ENCODE measurements around the gene MAML3.

Gene MAML3

DNA sequence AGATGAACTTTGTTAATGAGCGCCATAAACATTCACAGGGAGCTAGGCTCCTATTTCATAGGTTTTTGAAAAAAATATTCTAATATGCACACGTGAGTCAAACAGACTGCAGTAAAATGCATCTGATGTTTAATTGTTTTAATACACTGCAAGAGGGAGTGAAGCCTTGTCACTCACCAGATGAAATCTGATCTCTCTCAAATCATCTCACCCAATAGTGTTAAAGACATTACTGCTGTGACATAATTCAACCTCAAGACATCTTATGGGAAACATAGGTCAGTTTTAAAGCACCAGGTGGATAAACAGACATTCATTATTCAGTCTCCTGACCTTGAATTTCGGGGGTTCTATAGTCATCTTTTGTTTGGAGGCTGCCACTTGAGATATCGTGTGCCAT is 148.3 kb downstream of the MAML3 start:
- H3K4me3 ChIP-seq (ENCODE audit: low read depth, low read length) = no peak overlapping the region
- no peak for DNase-seq (ENCODE audit: low read depth)
- TF ChIP-seq, protein P1, sequence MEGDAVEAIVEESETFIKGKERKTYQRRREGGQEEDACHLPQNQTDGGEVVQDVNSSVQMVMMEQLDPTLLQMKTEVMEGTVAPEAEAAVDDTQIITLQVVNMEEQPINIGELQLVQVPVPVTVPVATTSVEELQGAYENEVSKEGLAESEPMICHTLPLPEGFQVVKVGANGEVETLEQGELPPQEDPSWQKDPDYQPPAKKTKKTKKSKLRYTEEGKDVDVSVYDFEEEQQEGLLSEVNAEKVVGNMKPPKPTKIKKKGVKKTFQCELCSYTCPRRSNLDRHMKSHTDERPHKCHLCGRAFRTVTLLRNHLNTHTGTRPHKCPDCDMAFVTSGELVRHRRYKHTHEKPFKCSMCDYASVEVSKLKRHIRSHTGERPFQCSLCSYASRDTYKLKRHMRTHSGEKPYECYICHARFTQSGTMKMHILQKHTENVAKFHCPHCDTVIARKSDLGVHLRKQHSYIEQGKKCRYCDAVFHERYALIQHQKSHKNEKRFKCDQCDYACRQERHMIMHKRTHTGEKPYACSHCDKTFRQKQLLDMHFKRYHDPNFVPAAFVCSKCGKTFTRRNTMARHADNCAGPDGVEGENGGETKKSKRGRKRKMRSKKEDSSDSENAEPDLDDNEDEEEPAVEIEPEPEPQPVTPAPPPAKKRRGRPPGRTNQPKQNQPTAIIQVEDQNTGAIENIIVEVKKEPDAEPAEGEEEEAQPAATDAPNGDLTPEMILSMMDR (conservative IDR thresholded peaks at IDR 0.05; ENCODE audit: low read depth, low read length) = no peak

DNA sequence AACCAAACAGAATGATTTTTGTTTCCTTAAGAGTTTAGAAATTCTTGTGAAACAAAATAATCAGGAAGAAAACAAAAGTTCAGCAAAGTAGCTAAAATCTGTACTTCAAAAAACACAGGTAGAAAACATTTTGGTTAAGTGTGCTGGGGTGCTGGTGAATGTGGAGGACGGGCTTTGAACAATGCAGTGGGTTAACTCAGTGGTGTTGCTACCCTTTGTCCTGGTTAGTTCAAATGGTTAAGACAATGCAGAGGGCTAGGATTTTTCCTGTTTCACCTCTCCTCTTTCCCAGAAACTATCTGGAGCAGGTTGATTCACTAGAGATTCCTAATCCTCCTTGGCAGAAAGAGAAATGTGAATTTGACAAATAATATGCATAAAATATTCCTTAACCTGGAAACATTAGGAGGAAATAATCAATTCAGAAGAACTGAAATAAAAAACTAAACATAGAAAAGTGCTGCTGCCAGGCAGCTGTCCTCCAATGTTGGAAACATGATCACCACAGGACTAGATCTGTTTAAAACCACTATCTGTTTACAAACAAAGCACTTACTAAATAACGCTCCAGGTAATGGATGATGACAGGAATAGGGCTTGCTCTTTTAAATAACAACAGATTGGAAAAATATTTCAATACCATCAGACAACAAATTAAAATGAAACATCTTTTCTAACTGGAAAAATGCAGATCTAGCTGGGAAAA is 148.9 kb downstream of the MAML3 start:
- peak overlapping the region; percentile 55 for H3K4me3 ChIP-seq (ENCODE audit: low read depth, low read length)
- DNase-seq (ENCODE audit: low read depth) = no peak
- TF ChIP-seq, protein P1 (conservative IDR thresholded peaks at IDR 0.05; ENCODE audit: low read depth, low read length) = no peak

DNA sequence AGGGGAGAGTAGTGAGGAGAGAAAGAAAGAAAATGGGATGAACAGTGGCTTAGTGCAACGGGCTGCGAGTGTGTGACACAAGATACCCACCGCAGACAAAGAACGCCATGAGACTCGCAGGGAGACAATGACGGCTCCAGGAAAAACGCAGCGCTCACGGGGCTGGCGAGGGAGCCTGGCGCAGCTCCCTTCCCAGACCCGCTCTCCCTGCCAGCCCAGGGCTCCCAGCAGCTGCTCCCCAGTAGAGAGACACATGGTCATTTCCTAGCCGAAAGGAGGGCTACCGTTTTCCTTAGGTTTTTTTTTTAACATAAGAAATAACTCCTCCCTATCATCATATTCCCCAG is 149.5 kb downstream of the MAML3 start:
- peak overlapping the region; percentile 55 for H3K4me3 ChIP-seq (ENCODE audit: low read depth, low read length)
- TF ChIP-seq, protein P1 (conservative IDR thresholded peaks at IDR 0.05; ENCODE audit: low read depth, low read length) = no peak
- DNase-seq (ENCODE audit: low read depth) = peak; percentile 44

DNA sequence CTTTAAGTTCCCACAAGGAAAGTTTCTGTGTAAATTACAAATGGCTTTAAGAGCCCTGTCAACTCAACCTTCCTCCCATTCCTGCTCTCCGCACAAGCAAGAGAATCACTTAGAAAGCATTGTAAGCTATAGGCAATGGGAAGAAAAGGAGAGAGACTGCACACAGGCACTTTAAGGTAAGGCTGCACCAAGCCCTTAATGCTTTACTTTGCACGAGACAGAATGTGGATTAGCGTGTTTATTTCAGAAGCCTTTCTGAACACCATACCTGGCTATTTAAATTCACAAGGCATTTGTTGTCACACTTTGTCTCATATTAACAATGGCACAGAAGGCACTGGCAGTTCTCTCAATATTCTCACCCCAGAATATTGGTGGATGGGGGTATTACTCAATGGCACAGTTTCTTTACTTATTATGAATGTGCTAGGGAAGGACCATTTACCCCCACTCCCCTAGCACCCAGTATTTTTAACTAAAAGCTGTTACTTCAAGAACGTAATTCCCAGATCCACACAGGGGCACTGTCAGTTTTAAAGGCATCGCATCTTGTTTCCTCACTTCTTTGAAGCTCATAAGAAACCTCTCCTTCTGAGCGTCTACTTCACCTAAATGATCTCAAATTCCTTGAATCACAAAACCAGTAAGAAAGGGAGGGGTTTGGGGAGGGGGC is 150.0 kb downstream of the MAML3 start:
- DNase-seq (ENCODE audit: low read depth) = no peak
- peak overlapping the region; percentile 55 for H3K4me3 ChIP-seq (ENCODE audit: low read depth, low read length)
- TF ChIP-seq, protein P1 (conservative IDR thresholded peaks at IDR 0.05; ENCODE audit: low read depth, low read length) = no peak

DNA sequence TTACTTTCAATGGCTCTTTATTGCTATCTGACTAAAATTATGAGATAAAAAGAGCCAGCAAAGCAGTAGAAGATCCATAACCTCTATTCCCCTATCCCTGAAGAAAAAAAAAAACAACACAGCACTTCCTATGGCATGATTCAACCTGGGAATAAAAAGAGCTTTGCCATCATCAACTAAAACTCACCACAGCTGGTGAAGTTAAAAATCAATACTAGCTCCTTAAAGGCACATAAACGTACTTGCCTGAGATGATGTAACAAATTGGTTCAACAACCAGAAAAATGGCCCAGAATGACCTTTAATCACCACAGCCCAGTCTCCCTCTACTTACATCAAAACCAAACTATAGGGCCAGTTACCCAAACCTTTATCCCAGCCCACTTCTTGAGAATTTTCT is 153.8 kb downstream of the MAML3 start:
- TF ChIP-seq, protein P1 (conservative IDR thresholded peaks at IDR 0.05; ENCODE audit: low read depth, low read length) = no peak
- H3K4me3 ChIP-seq (ENCODE audit: low read depth, low read length) = no peak overlapping the region
- DNase-seq (ENCODE audit: low read depth) = no peak

DNA sequence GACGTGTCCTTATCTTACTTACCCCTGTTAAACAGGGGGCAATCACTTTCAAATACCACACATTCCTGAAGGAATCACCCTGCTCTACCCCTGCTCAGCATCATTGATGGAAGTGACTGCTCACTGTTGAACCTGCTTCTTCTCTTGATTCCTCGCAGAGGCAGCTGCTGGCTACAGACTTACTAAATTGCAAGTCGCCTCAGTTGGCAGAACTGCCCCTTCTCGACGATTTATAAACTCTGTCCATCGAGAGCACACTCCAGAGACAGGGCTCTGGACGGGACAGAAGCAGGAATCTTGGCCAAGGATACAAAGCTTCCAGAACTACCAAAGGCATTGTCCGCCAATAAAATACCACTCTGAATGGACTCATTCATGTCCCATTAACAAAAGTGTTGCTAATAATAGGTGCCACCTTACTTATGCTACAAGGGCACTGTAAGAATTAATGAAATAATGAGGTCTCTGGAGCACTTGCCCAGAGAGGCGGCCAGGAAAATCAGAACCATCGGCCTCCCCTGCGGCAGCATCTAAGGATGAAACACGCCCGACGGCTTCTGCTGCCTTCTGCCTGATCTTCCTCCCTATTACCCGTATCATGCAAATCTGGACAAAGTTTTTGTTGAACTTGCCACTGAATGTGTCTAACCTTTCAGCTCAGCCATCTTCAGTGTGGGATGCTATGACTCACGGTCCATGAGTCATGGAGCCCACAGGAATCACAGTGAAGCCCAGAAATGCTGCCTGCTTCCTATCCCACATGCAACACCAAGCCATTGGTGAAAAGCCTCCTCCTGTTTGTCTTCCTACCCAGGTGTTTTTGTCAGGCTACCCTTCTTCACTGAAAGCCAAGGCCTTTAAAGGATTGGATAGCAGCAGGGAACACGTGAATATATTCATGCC is 164.9 kb downstream of the MAML3 start:
- H3K4me3 ChIP-seq (ENCODE audit: low read depth, low read length) = no peak overlapping the region
- TF ChIP-seq, protein P1 (conservative IDR thresholded peaks at IDR 0.05; ENCODE audit: low read depth, low read length) = no peak
- peak; percentile 93 for DNase-seq (ENCODE audit: low read depth)
